Measurements from ENCODE around the gene NKD1.

NKD1 gene

GRCh38 chr16:50662306-50662940 lies 114.2 kb downstream of the NKD1 start:
- Histone ChIP-seq H2AK5ac (ENCODE audit: low read depth, low read length) (no peak overlapping the region), H2AFZ (ENCODE audit: low read length) (no peak overlapping the region), H2BK12ac (ENCODE audit: low read length) (no peak overlapping the region), H3K79me1 (ENCODE audit: low read depth, low read length) (no peaks in the 10 kb centered on the region), H2BK5ac (ENCODE audit: low read length) (no peak overlapping the region), H3K23ac (ENCODE audit: low read depth, low read length, poor library complexity) (no peak overlapping the region), H3K4ac (ENCODE audit: low read length) (no peak overlapping the region), H3K18ac (ENCODE audit: low read length) (peak overlapping the region; percentile 22), H3K4me1 (ENCODE audit: control insufficient read depth in 2 of 2, insufficient read depth in 1 of 2, low read depth in 1 of 2, low read length in 2 of 2) (no peaks in the 10 kb centered on the region), H4K91ac (ENCODE audit: low read depth, low read length, poor library complexity) (no peak overlapping the region), H2BK120ac (ENCODE audit: low read depth, low read length) (peak overlapping the region; percentile 5), H3K4me2 (ENCODE audit: insufficient read depth, low read length, poor library complexity, severe bottlenecking) (no peak overlapping the region), H3K36me3 (replicated peaks in 1 of 2; ENCODE audit: control insufficient read depth in 2 of 2, insufficient read depth in 2 of 2, low read length in 2 of 2) (no peaks in the 10 kb centered on the region), H3K27me3 (ENCODE audit: control insufficient read depth in 3 of 3, insufficient read depth in 3 of 3, low read depth in 1 of 3, low read length in 3 of 3) (no peaks in the 10 kb centered on the region), H3K9me3 (replicated peaks in 1 of 2; ENCODE audit: control insufficient read depth in 2 of 2, insufficient read depth in 1 of 2, low read depth in 1 of 2, low read length in 2 of 2) (peaks cover 5% of the 10 kb centered on the region in 2 donors), H3K4me3 (ENCODE audit: low read length in 2 of 2) (no peak overlapping the region), H2BK15ac (ENCODE audit: low read length) (no peak overlapping the region), H3K9ac (ENCODE audit: low read depth, low read length, poor library complexity) (no peak overlapping the region), H3K27ac (replicated peaks; ENCODE audit: low read length) (no peak overlapping the region), H4K8ac (ENCODE audit: low read depth, low read length) (no peak overlapping the region), H3K14ac (ENCODE audit: low read length) (no peak overlapping the region)
- WGBS, 2 donors (ENCODE audit: extremely low coverage in 2 of 2, insufficient read length in 2 of 2, insufficient replicate concordance in 1 of 2): no CpG with 5 or more reads among the region's 10 CpGs
- DNase-seq (ENCODE audit: low spot score): no peak

GRCh38 chr16:50664270-50664669 lies 116.1 kb downstream of the NKD1 start:
- H3K36me3 ChIP-seq (replicated peaks in 1 of 2; ENCODE audit: control insufficient read depth in 2 of 2, insufficient read depth in 2 of 2, low read length in 2 of 2): no peaks in the 10 kb centered on the region
- DNase-seq (ENCODE audit: low spot score): no peak
- no CpG with 5 or more reads among the region's 5 CpGs for WGBS, 2 donors (ENCODE audit: extremely low coverage in 2 of 2, insufficient read length in 2 of 2, insufficient replicate concordance in 1 of 2)

DNA sequence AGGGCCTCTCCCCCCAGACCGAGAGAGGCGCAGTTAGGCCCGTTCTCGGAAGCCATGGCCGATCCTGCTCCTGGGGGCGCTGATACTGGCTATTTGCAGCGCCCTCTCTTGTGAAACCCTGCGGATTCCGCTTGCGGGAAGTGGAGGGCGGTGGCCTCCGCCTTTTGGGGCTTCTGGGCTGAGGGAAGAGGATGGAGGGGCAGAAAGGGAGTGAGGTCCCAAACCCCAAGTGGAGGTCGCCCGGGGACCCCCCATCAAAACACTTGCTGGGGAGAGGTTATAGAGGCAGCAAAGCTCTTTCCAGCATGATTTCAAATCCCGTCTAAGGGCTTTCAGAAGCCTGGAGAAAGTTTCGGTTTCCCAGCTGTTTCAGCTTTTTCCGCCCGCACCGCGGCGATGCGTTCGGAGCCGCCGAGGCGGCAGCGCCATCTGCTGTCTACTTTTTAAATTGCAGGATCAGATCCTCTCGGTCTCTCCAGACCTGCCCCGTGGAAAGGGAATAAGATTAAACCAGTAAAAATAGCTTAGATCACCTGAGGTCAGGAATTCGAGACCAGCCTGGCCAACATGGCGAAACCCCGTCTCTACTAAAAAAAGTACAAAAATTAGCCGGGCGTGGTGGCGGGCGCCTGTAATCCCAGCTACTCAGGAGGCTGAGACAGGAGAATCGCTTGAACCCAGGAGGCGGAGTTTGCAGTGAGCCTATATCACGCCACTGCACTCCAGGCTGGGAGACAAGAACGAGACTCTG lies 117.1 kb downstream of the NKD1 start:
- no peak overlapping the region for H3K4ac ChIP-seq (ENCODE audit: low read length)
- H4K8ac ChIP-seq (ENCODE audit: low read depth, low read length): no peak overlapping the region
- no CpG with 5 or more reads among the region's 40 CpGs for WGBS, 2 donors (ENCODE audit: extremely low coverage in 2 of 2, insufficient read length in 2 of 2, insufficient replicate concordance in 1 of 2)
- no peaks in the 10 kb centered on the region for H3K36me3 ChIP-seq (replicated peaks in 1 of 2; ENCODE audit: control insufficient read depth in 2 of 2, insufficient read depth in 2 of 2, low read length in 2 of 2)
- H3K4me3 ChIP-seq (ENCODE audit: low read length in 2 of 2): peak overlapping the region in 1 of 2 donors; percentile 47
- H3K14ac ChIP-seq (ENCODE audit: low read length): no peak overlapping the region
- H2BK120ac ChIP-seq (ENCODE audit: low read depth, low read length): no peak overlapping the region
- peaks cover 5% of the 10 kb centered on the region in 2 donors for H3K9me3 ChIP-seq (replicated peaks in 1 of 2; ENCODE audit: control insufficient read depth in 2 of 2, insufficient read depth in 1 of 2, low read depth in 1 of 2, low read length in 2 of 2)
- peak; percentile 71 for DNase-seq (ENCODE audit: low spot score)
- peaks cover 3 to 10% of the 10 kb centered on the region in 2 donors for H3K4me1 ChIP-seq (ENCODE audit: control insufficient read depth in 2 of 2, insufficient read depth in 1 of 2, low read depth in 1 of 2, low read length in 2 of 2)
- H2AK5ac ChIP-seq (ENCODE audit: low read depth, low read length): no peak overlapping the region
- no peak overlapping the region for H2BK12ac ChIP-seq (ENCODE audit: low read length)
- peak overlapping the region; percentile 59 for H3K4me2 ChIP-seq (ENCODE audit: insufficient read depth, low read length, poor library complexity, severe bottlenecking)
- no peak overlapping the region for H2BK5ac ChIP-seq (ENCODE audit: low read length)
- no peaks in the 10 kb centered on the region for H3K27me3 ChIP-seq (ENCODE audit: control insufficient read depth in 3 of 3, insufficient read depth in 3 of 3, low read depth in 1 of 3, low read length in 3 of 3)
- no peak overlapping the region for H3K27ac ChIP-seq (replicated peaks; ENCODE audit: low read length)
- peak overlapping the region; percentile 90 for H3K18ac ChIP-seq (ENCODE audit: low read length)
- H3K23ac ChIP-seq (ENCODE audit: low read depth, low read length, poor library complexity): no peak overlapping the region
- no peaks in the 10 kb centered on the region for H3K79me1 ChIP-seq (ENCODE audit: low read depth, low read length)
- peak overlapping the region; percentile 33 for H3K9ac ChIP-seq (ENCODE audit: low read depth, low read length, poor library complexity)
- H2BK15ac ChIP-seq (ENCODE audit: low read length): no peak overlapping the region
- H2AFZ ChIP-seq (ENCODE audit: low read length): peak overlapping the region; percentile 91
- no peak overlapping the region for H4K91ac ChIP-seq (ENCODE audit: low read depth, low read length, poor library complexity)

More at GRCh38 chr16:50664270-50664669, 116.1 kb downstream of the NKD1 start:
- H3K27me3 ChIP-seq (ENCODE audit: control insufficient read depth in 3 of 3, insufficient read depth in 3 of 3, low read depth in 1 of 3, low read length in 3 of 3): no peaks in the 10 kb centered on the region
- H3K14ac ChIP-seq (ENCODE audit: low read length): no peak overlapping the region
- H2BK12ac ChIP-seq (ENCODE audit: low read length): no peak overlapping the region
- no peak overlapping the region for H3K9ac ChIP-seq (ENCODE audit: low read depth, low read length, poor library complexity)
- no peak overlapping the region for H3K4me2 ChIP-seq (ENCODE audit: insufficient read depth, low read length, poor library complexity, severe bottlenecking)
- H3K4me1 ChIP-seq (ENCODE audit: control insufficient read depth in 2 of 2, insufficient read depth in 1 of 2, low read depth in 1 of 2, low read length in 2 of 2): peaks cover 3 to 10% of the 10 kb centered on the region in 2 donors
- no peak overlapping the region for H3K4ac ChIP-seq (ENCODE audit: low read length)
- no peak overlapping the region for H2BK120ac ChIP-seq (ENCODE audit: low read depth, low read length)
- no peak overlapping the region for H2BK5ac ChIP-seq (ENCODE audit: low read length)
- H4K91ac ChIP-seq (ENCODE audit: low read depth, low read length, poor library complexity): no peak overlapping the region
- peaks cover 5% of the 10 kb centered on the region in 2 donors for H3K9me3 ChIP-seq (replicated peaks in 1 of 2; ENCODE audit: control insufficient read depth in 2 of 2, insufficient read depth in 1 of 2, low read depth in 1 of 2, low read length in 2 of 2)
- no peak overlapping the region for H4K8ac ChIP-seq (ENCODE audit: low read depth, low read length)
- no peak overlapping the region for H2AK5ac ChIP-seq (ENCODE audit: low read depth, low read length)
- no peak overlapping the region for H2BK15ac ChIP-seq (ENCODE audit: low read length)
- H3K27ac ChIP-seq (replicated peaks; ENCODE audit: low read length): no peak overlapping the region
- no peak overlapping the region for H3K18ac ChIP-seq (ENCODE audit: low read length)
- no peaks in the 10 kb centered on the region for H3K79me1 ChIP-seq (ENCODE audit: low read depth, low read length)
- H3K23ac ChIP-seq (ENCODE audit: low read depth, low read length, poor library complexity): no peak overlapping the region
- H2AFZ ChIP-seq (ENCODE audit: low read length): no peak overlapping the region
- H3K4me3 ChIP-seq (ENCODE audit: low read length in 2 of 2): no peak overlapping the region

Data from neuronal stem cell (in vitro differentiated cells).